HCT116 (cell line): ENCODE results near the gene BCO1. TPM values are rescaled to one million over a fixed set of nuclear protein-coding genes. Genes with fewer than 3 reads are reported as not detected.

Experiments
- ATAC-seq: fragments of 200-7000 bp; cut with Tn5 transposase; 2 replicates; pipeline ENCODE4 v1.9.1; 2020; ENCODE audit warnings: mild to moderate bottlenecking, moderate library complexity
- BruUV-seq: library from RNA; stranded (reverse); fragments of 400-500 nt; replicated peaks from 2 replicates; lab custom pipeline; 2021; lab: Mats Ljungman, UMichigan
- CTCF ChIA-PET: fragments of 300-600 bp; sonication (Branson Sonifier 250); formaldehyde crosslinking; loops from one replicate; lab custom pipeline; 2021; ENCODE audit warnings: antibody characterized with exemption; lab: Charles Lee
- POLR2A ChIA-PET: fragments of 300-600, 350-600 bp; sonication (Branson Sonifier 250); formaldehyde crosslinking; loops from one replicate; lab custom pipeline; 2021; ENCODE audit warnings: antibody characterized with exemption; lab: Charles Lee
- RAD21 ChIA-PET, 2 experiments: fragments of 300-600 bp; sonication (Branson Sonifier 250); formaldehyde crosslinking; loops; one replicate each; lab custom pipeline; 2023; ENCODE audit warnings: low total read pairs in 2 of 2; ENCODE audit not compliant: uncharacterized antibody in 2 of 2, unreplicated experiment in 2 of 2, low non-redundant PET in 1 of 2; lab: Charles Lee
- DNase-seq: peaks from one replicate; pipeline ENCODE4 v3.0.0-alpha.2; 2010; ENCODE audit warnings: low read depth, low spot score
- H2AFZ ChIP-seq: fragments of 200-600 bp; shearing (Covaris generic), sonication (generic); 2 replicates; pipeline ENCODE4 v1.6.1; 2017; ENCODE audit warnings: low read depth, mixed run types, mixed read lengths, antibody characterized with exemption, low read length; ENCODE audit not compliant: poor library complexity, severe bottlenecking
- H3K27ac ChIP-seq: 2 replicates; pipeline ENCODE4 v1.5.1; 2012; ENCODE audit warnings: low read depth, low read length
- H3K27me3 ChIP-seq: fragments of 200-600 bp; sonication (generic); 2 replicates; pipeline ENCODE4 v1.6.1; 2016; ENCODE audit warnings: mixed run types, low read length, mixed read lengths; ENCODE audit not compliant: insufficient read depth
- H3K36me3 ChIP-seq, 2 experiments: fragments of 200-500 bp in 1 of 2; fragments of 200-600 bp in 1 of 2; sonication (Bioruptor generic) in 1 of 2; sonication (generic) in 1 of 2; 2 replicates each; pipeline versions ENCODE4 v1.5.1 to v1.6.1; 2014 to 2016; ENCODE audit warnings: low read length in 2 of 2, inconsistent platforms in 1 of 2, mixed read lengths in 1 of 2, mixed run types in 1 of 2; ENCODE audit not compliant: insufficient read depth in 2 of 2, control insufficient read depth in 1 of 2
- H3K4me1 ChIP-seq, 2 experiments: fragments of 200-600 bp in 1 of 2; sonication (generic) in 1 of 2; 2 replicates each; pipeline versions ENCODE4 v1.5.1 to v1.6.1; 2012 to 2017; ENCODE audit warnings: low read length in 2 of 2, inconsistent platforms in 1 of 2, mild to moderate bottlenecking in 1 of 2, mixed read lengths in 1 of 2, mixed run types in 1 of 2, moderate library complexity in 1 of 2; ENCODE audit not compliant: insufficient read depth in 2 of 2, control insufficient read depth in 1 of 2
- H3K4me2 ChIP-seq: fragments of 200-600 bp; sonication (generic); 2 replicates; pipeline ENCODE4 v1.6.1; 2017; ENCODE audit warnings: mixed run types, low read length, mixed read lengths
- H3K4me3 ChIP-seq, 2 experiments: fragments of 200-600 bp in 1 of 2; sonication (generic) in 1 of 2; replicated peaks in 1 of 2; 2 replicates each; pipeline ENCODE4 v1.5.1; 2011 to 2016; ENCODE audit warnings: low read length in 2 of 2, control low read depth in 1 of 2, low read depth in 1 of 2, mild to moderate bottlenecking in 1 of 2, mixed read lengths in 1 of 2, mixed run types in 1 of 2
- H3K79me2 ChIP-seq: fragments of 200-600 bp; sonication (generic); 2 replicates; pipeline ENCODE4 v1.6.1; 2017; ENCODE audit warnings: mild to moderate bottlenecking, mixed run types, low read length, moderate library complexity, mixed read lengths; ENCODE audit not compliant: insufficient read depth
- H3K9ac ChIP-seq: fragments of 200-600 bp; sonication (generic); 2 replicates; pipeline ENCODE4 v1.6.1; 2016; ENCODE audit warnings: low read length, mixed read lengths
- H3K9me2 ChIP-seq: fragments of 200-600 bp; sonication (generic), shearing (Covaris generic); 2 replicates; pipeline ENCODE4 v1.6.1; 2017; ENCODE audit warnings: mixed run types, mild to moderate bottlenecking, moderate library complexity; ENCODE audit not compliant: insufficient read depth
- H3K9me3 ChIP-seq, 2 experiments: fragments of 200-500 bp in 1 of 2; fragments of 200-600 bp in 1 of 2; sonication (Bioruptor generic) in 1 of 2; sonication (generic) in 1 of 2; 2 replicates each; pipeline ENCODE4 v1.6.1; 2014 to 2017; ENCODE audit warnings: low read length in 2 of 2, mixed read lengths in 2 of 2, inconsistent platforms in 1 of 2, low read depth in 1 of 2, mild to moderate bottlenecking in 1 of 2, mixed run types in 1 of 2, moderate library complexity in 1 of 2; ENCODE audit not compliant: control insufficient read depth in 1 of 2, insufficient read depth in 1 of 2
- H4K20me1 ChIP-seq: fragments of 200-600 bp; sonication (generic), shearing (Covaris generic); 2 replicates; pipeline ENCODE4 v1.6.1; 2017; ENCODE audit warnings: mixed run types, mild to moderate bottlenecking, moderate library complexity; ENCODE audit not compliant: insufficient read depth
- ATF3 ChIP-seq: IDR thresholded peaks from 2 replicates; pipeline ENCODE4 v1.6.1; 2012
- CBX3 ChIP-seq: IDR thresholded peaks from 2 replicates; pipeline ENCODE4 v1.6.1; 2012; ENCODE audit warnings: low read depth
- CEBPB ChIP-seq: IDR thresholded peaks from 2 replicates; pipeline ENCODE4 v1.6.1; 2012; ENCODE audit warnings: low read depth
- CTCF ChIP-seq, 3 experiments: fragments of 200-600 bp in 1 of 3; sonication (generic) in 1 of 3; IDR thresholded peaks in 2 of 3; conservative IDR thresholded peaks in 1 of 3; 2 replicates each; pipeline ENCODE4 v1.5.1; 2012 to 2017; ENCODE audit warnings: low read depth in 2 of 3, low read length in 2 of 3, antibody characterized with exemption in 1 of 3, borderline replicate concordance in 1 of 3, control low read depth in 1 of 3, mild to moderate bottlenecking in 1 of 3, mixed read lengths in 1 of 3, mixed run types in 1 of 3, moderate library complexity in 1 of 3; ENCODE audit not compliant: insufficient read depth in 1 of 3
- EGR1 ChIP-seq: IDR thresholded peaks from 2 replicates; pipeline ENCODE4 v1.6.1; 2012; ENCODE audit warnings: low read depth
- ELF1 ChIP-seq: IDR thresholded peaks from 2 replicates; pipeline ENCODE4 v1.6.1; 2012; ENCODE audit warnings: low read depth, borderline replicate concordance
- EZH2 ChIP-seq: fragments of 200-600 bp; sonication (generic); IDR thresholded peaks from 2 replicates; pipeline ENCODE4 v1.6.1; 2017; ENCODE audit warnings: antibody characterized with exemption, mixed run types
- JUND ChIP-seq: IDR thresholded peaks from 2 replicates; pipeline ENCODE4 v1.6.1; 2012
- REST ChIP-seq: IDR thresholded peaks from 2 replicates; pipeline ENCODE4 v1.6.1; 2012; ENCODE audit warnings: low read depth
- SP1 ChIP-seq: IDR thresholded peaks from 2 replicates; pipeline ENCODE4 v1.6.1; 2012; ENCODE audit warnings: low read depth
- SRF ChIP-seq: IDR thresholded peaks from 2 replicates; pipeline ENCODE4 v1.6.1; 2012; ENCODE audit warnings: low read depth
- ZBTB33 ChIP-seq: IDR thresholded peaks from 2 replicates; pipeline ENCODE4 v1.6.1; 2011; ENCODE audit warnings: mild to moderate bottlenecking, low read length, moderate library complexity; ENCODE audit not compliant: insufficient replicate concordance; ENCODE audit errors: extremely low read depth
- ZNF274 ChIP-seq: fragments of 200-500 bp; sonication (Bioruptor generic); IDR thresholded peaks from 2 replicates; pipeline ENCODE4 v1.6.1; 2014; ENCODE audit warnings: mild to moderate bottlenecking, low read depth, low read length, inconsistent platforms
- intact Hi-C: fragments of 100-400 bp; cut with micrococcal nuclease; formaldehyde crosslinking; loops from 2 replicates; pipeline ENCODE4 v1.10.0; 2022
- total RNA-seq: library from RNA; stranded (reverse); gene quantifications from one replicate; pipeline ENCODE4 v1.2.1, GENCODE V29; 2021; ENCODE audit not compliant: unreplicated experiment

Gene BCO1
- total RNA-seq, 1 experiment from 2014 or later: not detected

GRCh38 chr16:81229811-81230210 lies 8.7 kb upstream of the BCO1 start (continued):
- TF ChIP-seq ZBTB33: no peak
- no peak for TF ChIP-seq SP1
- TF ChIP-seq ZNF274: no peak

GRCh38 chr16:81231014-81231413 lies 7.5 kb upstream of the BCO1 start:
- DNase-seq (no peak), ATAC-seq (no peak)
- Histone ChIP-seq H3K4me3 (no peak overlapping the region), H3K4me2 (no peak overlapping the region), H3K27me3 (peaks cover 21% of the 10 kb centered on the region; the same call in 1 of the 2 replicates), H3K9me2 (no peaks in the 10 kb centered on the region), H3K9ac (no peak overlapping the region), H3K79me2 (no peaks in the 10 kb centered on the region), H3K27ac (no peak overlapping the region), H3K36me3 (no peaks in the 10 kb centered on the region), H2AFZ (no peak overlapping the region), H4K20me1 (no peaks in the 10 kb centered on the region), H3K9me3 (no peaks in the 10 kb centered on the region), H3K4me1 (no peaks in the 10 kb centered on the region)
- RAD21 ChIA-PET: no interaction called here
- BruUV-seq: no TSS peak
- POLR2A ChIA-PET: no interaction called here
- CTCF ChIA-PET: no interaction called here
- intact Hi-C loops: no loop called here
- TF ChIP-seq ZBTB33 (no peak), JUND (no peak), EZH2 (no peak), CTCF (IDR thresholded peaks at IDR 0.05 in 2 of 3, conservative IDR thresholded peaks at IDR 0.05 in 1 of 3; ENCODE audit: borderline replicate concordance in 1 of 3, insufficient read depth in 1 of 3, low read depth in 2 of 3, low read length in 2 of 3) (no peak), ATF3 (no peak), CBX3 (no peak), CEBPB (no peak), REST (no peak), ELF1 (no peak), SRF (no peak), EGR1 (no peak)
